T-helper 22 cell (primary cell): ENCODE results near the gene ZNF689.
"Not testable (repeated sequence)": the region's sequence is repeated elsewhere in the genome, so short reads cannot be mapped to it uniquely, and the experiment has no call there.

Source experiments
- DNase-seq: peaks from one replicate; pipeline ENCODE4 v3.0.0-alpha.2; 2020; ENCODE audit warnings: low read depth

ZNF689 gene

DNA sequence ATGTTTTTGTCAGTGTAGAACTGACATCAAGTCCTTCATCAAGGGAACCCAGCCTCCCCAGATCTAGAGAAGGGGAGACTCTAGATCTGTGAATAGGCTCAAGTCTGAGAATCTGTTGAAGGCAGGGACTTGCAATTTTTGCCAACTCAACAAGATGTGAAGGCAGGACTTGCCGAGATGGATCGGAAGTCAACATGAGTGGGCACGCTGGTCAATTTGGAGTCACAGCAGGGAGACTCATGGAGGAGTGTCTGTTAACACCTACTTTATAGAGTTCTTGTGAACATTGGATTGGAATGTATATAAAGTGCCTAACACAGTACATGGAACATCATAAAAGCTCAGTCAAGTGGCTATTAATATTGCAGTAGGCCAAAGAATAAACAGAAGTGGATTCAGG lies 10.0 kb downstream of the ZNF689 start:
- DNase-seq, result no peak

DNA sequence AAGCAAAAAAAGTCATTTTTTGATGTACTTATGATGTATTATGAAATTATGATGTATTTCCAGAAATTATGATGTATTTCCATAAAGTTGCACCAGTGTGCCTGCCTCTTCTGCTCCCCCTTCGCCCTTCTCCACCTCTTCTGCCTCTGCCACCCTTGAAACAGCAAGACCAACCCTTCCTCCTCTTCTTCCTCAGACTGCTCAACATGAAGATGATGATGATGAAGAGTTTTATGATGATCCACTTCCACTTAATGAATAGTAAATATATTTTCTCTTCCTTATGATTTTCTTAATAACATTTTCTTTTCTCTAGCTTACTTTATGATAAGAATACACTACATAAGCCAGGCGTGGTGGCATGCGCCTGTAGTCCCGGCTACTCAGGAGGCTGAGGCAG lies 17.3 kb downstream of the ZNF689 start:
- no peak for DNase-seq

DNA sequence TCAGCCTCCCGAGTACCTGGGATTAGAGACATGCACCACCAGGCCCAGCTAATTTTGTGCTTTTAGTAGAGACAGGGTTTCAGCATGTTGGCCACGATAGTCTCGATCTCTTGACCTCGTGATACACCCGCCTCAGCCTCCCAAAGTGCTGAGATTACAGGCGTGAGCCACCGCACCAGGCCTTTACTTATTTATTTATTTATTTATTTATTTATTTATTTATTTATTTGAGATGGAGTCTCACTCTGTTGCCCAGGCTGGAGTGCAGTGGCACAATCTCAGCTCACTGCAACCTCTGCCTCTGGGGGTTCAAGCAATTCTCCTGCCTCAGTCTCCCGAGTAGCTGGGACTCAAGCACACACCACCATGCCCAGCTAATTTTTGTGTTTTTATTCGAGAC lies 19.3 kb downstream of the ZNF689 start:
- not testable (repeated sequence) for DNase-seq

DNA sequence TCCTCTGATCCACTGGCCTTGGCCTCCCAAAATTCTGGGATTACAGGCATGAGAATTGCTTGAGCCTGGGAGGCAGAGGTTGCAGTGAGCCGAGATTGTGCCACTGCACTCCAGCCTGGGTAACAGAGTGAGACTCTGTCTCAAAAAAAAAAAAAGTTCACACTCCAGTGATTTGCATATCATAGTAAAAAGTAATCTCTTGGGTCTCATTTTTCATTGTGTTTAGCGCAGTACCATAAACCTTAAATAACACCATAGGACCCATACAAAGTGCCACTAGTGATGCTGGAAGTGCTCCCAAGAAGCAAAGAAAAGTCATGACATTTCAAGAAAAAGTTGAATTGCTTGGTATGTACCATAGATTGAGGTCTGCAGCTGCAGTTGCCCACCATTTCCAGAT lies 20.6 kb downstream of the ZNF689 start:
- DNase-seq, result not testable (repeated sequence)

- no peak for DNase-seq
Observed at GRCh38 chr16:30588651-30589050, 21.5 kb downstream of the ZNF689 start.

- peak; percentile 92 for DNase-seq
Observed at GRCh38 chr16:30585400-30586191, 24.6 kb downstream of the ZNF689 start, which contains the start of gene ZNF785. TSS of gene ZNF785 (minus strand) at chr16:30585697. CDS start at chr16:30585611, 86 bp downstream.

- no peak for DNase-seq
Observed at GRCh38 chr16:30585022-30585399, 25.2 kb downstream of the ZNF689 start.

- no peak for DNase-seq
Observed at GRCh38 chr16:30582611-30583340, 27.4 kb downstream of the ZNF689 start.

DNA sequence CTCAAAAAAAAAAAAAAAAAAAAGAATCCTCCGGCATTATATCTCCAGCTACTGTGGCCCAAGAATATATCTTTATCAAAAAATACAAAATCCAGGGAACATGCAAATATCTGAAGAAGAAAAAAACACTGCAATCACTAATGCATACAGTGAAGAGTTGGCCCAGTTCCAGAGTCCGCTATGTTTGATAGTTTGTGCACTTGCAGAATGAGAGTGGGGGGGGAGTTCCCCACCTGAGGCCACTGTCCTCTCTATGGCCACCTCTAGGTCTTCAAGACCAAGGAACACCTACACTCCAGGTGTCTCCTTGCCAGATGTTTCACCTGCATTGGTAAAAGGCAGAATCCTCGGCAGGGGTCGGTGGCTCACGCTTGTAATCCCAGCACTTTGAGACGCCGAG lies 28.7 kb downstream of the ZNF689 start:
- no peak for DNase-seq

GRCh38 chr16:30574678-30575077 lies 35.5 kb downstream of the ZNF689 start:
- DNase-seq, result no peak

GRCh38 chr16:30571445-30572322 lies 38.5 kb downstream of the ZNF689 start, which contains the start of gene ZNF688:
TSS of gene ZNF688 (minus strand) at chr16:30571714. CDS start at chr16:30571629, 85 bp downstream.
- DNase-seq, result peak; percentile 97

- DNase-seq, result no peak
Observed at GRCh38 chr16:30570636-30571444, 39.3 kb downstream of the ZNF689 start.

DNA sequence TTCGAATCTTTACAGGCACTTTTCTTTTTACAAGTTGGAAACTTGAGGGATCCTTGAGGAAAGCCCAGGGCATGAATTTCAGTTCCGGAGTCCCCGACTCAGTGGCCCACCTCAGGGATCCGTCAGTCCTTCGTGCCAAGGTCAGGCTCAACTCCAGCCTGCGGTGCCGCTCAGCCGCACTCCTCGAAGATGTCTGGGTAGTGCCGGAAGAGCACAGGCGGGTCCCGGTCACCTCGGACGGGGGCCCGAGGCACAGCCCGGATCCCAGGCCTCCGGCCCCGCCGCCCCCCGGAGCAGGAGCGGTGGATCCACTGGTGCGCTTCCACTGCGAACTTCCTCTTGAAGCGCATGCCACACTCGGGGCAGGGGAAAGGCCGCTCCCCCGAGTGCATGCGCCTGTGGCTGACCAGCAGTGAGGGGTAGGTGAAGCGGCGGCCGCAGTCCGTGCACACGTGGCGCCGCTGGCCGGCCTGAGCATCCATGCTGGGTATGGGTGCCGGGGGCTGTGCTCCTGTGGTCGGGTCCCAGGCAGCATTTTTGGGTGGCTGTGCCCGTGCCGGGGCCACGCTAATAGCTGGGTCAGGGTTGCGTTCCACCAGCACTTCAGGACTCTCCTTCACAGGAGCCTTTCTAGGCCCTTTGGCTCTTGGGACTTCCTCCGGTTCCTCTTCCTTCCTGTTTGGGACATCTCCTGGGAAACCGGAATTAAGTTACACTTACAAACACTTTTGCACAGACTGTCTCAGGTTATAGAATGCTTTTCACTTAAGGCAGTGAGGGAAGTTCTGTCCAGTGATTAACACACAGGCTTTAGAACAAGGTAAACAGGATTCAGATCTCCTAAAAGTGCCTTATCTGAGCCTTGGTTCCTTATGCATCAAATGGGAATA lies 40.2 kb downstream of the ZNF689 start:
- no peak for DNase-seq

DNA sequence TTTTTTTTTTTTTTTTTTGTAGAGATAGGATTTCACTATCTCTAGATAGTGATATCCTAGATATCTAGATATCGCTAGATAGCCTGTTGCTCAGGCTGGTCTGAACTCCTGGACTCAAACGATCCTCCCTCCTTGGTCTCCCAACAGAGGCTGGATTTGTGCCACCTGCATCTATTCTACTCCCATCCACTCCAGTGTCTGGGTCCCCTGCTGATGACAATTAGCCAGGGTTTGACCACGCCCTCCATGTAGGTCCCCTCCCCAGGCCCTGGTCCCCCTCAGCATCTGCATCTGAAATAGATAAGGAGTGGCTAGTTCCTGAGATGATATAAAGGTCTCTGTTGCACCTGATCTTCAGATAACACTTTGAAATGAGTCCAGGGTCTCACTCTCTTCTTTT lies 40.9 kb downstream of the ZNF689 start:
- no peak for DNase-seq

- peak; percentile 33 for DNase-seq
Observed at GRCh38 chr16:30567991-30568638, 42.1 kb downstream of the ZNF689 start.

GRCh38 chr16:30567160-30567990 lies 42.8 kb downstream of the ZNF689 start:
- DNase-seq, result peak; percentile 61

GRCh38 chr16:30566531-30566930 lies 43.7 kb downstream of the ZNF689 start:
- DNase-seq, result no peak

DNA sequence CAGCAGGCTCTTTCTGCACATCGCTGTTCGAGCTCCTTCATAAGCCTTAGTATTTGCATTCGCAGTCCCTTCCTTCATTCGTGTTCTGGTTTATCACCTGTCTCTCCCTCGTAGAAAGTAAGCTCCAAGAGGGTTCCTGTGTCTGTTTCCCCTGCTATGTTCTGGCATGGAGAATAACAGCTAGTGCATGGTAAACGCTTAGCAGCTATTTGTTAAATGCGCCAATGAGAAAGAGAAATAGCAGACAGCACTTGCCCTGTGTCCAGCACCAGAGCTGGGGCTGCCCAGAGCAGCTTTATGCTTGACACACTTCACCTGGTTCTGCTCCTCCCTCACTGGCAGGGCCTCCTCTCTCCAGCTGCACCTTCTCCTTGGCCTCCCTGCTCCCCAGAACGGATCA lies 44.2 kb downstream of the ZNF689 start:
- no peak for DNase-seq

GRCh38 chr16:30565526-30565925 lies 44.7 kb downstream of the ZNF689 start:
- no peak for DNase-seq
